Fibroblast of skin of left quadriceps (primary cell): ENCODE measurements around the gene EHD2.
"Not testable (repeated sequence)": the region's sequence is repeated elsewhere in the genome, so short reads cannot be mapped to it uniquely, and the experiment has no call there.

Source experiments
- DNase-seq, 2 experiments: peaks; one replicate each; pipeline ENCODE4 v3.0.0-alpha.2; 2013; ENCODE audit warnings: low read depth in 2 of 2

The EHD2 gene

DNA sequence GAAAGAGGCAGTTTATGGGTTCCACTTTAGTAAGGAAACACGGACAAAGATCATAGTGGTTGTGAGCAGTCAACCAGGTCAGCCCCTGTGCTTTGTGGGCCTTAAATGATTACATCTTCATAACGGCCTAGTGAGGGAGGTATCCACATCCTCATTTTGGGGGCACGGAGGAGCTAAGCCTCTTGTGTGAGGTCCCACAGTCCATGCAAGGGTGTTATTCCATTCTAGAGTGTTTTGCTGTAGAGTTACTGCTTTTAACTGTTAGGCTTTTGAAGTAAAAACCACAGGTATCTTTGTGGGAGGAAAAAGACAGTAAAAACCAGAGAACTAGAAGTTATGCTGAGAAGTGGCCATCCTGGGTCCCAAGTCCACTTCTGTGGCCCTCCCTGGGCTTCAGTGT, 36.1 kb downstream of the EHD2 start:
- no peak for DNase-seq

DNA sequence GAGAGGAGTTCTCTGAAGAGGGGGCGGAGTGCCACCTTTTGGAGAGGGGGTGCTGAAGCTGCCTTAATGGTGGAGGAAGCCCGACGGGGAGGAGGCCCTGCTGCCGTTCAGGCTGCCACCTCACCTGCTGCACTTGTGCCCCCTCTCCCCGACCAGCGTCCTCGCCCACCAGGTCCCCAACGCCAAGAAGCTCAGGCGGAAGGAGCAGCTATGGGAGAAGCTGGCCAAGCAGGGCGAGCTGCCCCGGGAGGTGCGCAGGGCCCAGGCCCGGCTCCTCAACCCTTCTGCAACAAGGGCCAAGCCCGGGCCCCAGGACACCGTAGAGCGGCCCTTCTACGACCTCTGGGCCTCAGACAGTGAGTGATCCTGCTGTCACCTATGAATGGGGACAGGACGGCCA, 37.5 kb downstream of the EHD2 start:
- no peak for DNase-seq

DNA sequence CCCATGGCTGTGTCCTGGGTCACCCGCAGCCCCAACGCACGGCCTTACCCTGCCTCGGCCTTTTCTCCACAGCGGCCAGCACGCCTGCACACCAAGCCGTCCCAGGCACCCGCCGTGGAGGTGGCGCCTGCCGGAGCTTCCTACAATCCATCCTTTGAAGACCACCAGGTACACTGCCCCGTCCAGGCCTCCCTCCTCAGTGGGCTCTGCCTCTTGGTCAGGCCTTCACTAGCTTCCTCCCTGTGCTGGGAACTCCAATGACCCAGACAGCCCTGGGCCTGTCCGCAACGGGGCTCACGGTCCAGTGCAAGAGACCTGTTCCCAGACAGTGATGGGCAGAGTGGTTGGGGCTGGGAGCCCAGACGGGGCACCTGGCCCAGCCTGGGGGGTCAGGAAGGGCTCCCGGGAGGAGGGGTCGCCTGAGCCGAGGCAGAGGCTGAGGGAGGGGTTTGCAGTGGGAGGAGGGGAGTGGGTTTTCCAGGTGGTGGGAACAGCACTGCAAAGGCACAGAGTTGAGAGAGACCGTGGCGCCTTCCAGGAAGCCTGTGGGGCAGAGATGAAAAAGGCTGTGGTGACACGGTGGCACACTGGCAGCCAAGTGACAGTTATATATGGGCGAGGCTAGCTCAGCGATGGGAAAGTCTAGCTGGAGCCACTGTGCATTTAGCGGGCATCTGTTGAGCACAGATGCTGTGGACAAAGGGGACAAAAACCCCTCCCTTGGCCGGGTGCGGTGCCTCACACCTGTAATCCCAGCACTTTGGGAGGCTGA, 39.4 kb downstream of the EHD2 start:
- no peak for DNase-seq

DNA sequence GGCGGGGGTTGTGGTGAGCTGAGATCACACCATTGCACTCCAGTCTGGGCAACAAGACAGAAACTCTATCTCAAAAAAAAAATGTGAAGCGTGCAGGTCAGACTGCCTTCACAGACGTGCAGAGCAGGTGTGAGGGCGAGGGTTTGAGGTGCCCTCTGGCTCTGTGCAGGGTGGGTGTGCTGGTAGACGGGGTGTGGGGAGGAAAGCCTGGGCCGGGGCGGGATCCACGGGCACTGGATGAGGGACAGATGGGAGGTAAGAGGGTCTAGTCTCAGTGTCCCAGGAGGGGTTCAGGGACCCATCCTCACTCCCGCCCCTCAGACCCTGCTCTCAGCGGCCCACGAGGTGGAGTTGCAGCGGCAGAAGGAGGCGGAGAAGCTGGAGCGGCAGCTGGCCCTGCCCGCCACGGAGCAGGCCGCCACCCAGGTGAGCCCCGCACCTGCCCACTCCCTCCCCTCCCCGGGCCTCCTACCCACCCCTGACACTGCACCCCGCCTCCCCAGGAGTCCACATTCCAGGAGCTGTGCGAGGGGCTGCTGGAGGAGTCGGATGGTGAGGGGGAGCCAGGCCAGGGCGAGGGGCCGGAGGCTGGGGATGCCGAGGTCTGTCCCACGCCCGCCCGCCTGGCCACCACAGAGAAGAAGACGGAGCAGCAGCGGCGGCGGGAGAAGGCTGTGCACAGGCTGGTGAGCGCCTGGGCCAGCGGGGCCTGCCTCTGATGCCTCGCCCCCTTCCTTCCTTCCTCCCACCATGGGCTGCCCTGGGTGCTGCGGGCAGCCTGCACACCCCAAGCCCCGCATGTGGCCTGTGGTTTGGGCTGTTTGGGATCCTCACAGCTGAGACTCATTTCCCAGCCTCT, 41.2 kb downstream of the EHD2 start:
- DNase-seq, result no peak

DNA sequence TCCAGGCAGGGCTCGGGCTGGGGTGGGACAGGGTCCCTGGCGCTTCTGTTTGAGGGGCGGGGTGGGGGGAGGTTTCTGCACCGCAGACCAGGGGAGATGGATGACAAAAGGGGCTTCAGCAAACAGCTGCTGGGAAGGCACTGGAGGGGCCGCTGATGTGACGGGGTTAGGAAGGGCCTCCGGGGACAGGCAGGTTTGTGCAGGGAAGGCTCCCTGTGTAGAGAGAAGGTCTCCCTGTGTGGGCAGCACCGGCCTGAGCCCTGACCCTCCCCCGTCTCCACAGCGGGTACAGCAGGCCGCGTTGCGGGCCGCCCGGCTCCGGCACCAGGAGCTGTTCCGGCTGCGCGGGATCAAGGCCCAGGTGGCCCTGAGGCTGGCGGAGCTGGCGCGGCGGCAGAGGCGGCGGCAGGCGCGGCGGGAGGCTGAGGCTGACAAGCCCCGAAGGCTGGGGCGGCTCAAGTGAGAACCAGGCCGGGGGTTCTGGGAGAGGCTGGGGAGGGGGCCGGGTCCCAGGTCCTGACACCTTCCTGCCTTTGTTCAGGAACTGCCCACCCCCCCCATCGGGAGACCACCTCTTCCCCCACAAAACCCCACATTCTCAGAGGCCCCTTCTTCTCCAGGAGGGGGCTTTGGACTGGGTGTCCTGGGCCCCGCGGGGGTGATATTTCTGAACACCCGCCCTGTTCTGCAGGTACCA, 42.0 kb downstream of the EHD2 start:
- DNase-seq, result no peak

DNA sequence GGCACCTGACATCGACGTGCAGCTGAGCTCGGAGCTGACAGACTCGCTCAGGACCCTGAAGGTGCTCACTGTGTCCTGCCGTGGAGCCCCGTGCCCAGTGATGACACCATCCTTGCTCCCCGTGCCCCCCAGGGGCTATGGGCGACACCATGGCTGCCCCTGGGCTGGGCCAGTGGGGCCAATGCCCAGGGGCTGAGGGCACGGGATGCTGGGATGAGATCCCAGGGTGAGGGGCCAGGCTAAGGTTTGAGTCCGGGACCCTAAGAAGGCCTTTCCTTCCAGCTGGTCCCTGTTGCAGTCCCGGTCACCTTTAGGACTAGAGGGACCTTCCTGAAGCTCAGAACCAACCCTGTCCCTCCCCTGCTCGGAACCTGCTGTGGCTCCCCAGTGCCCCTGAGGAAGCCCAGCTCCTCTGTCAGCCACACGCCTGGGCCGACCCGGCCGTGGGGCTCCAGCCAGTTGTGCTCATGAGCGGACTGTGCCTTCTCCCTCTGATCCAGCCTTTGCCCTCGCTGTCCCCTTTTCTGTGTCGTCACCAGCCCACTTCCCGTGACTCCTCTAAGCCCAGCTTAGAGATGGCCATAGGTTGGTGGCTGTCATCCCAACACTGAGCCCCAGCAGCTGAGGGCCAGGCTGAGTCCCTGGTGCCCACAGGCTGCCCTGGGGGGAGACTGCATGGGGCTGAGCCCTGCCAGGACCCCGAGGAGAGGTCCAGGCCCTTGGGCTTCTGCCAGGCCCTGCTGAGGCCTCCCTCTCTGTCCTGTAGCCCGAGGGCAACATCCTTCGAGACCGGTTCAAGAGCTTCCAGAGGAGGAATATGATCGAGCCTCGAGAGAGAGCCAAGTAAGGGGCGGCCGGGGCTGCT, 42.8 kb downstream of the EHD2 start:
- no peak for DNase-seq

DNA sequence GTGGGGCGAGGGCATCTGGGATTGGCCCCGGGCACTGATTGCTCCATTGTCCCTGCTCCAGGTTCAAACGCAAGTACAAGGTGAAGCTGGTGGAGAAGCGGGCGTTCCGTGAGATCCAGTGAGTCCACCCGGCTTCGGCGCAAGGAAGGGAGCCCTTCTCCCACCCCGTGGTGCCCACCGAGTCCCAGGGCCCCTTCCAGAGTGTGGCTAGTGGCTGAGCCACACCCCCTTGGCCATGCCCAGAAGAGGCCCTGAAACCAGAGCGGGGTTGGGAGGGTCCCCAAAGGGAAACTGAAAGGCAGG, 43.4 kb downstream of the EHD2 start:
- DNase-seq, result no peak

DNA sequence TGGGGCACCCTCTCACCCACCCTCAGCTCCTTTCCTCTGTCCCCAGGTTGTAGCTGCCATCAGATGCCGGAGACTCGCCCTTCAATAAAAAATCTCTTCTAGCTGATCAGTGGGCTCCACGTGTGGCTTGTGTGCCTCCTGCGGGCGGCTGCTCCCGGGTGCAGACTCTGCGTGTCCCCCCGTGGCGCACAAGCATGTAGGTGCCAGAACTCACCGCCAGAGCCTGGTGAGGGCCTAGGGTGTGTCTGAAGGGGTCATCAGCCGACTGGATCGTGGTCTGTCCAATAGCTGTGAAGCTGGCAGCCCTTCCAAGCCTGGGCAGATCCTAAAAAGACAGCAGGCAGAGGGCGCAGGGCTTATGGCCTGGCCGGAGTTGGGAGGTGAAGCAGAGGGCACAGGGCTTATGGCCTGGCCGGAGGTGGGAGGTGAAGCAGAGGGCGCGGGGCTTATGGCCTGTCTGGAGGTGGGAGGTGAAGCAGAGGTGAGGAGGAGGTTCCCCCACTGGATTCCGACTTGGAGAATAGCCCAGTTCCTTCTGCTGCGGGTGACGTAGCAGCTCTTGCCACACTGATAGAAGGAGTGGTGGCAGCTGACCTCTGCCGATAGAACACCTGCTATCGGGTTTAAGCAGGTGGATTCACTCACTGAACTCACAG, 43.9 kb downstream of the EHD2 start:
- DNase-seq, result no peak

DNA sequence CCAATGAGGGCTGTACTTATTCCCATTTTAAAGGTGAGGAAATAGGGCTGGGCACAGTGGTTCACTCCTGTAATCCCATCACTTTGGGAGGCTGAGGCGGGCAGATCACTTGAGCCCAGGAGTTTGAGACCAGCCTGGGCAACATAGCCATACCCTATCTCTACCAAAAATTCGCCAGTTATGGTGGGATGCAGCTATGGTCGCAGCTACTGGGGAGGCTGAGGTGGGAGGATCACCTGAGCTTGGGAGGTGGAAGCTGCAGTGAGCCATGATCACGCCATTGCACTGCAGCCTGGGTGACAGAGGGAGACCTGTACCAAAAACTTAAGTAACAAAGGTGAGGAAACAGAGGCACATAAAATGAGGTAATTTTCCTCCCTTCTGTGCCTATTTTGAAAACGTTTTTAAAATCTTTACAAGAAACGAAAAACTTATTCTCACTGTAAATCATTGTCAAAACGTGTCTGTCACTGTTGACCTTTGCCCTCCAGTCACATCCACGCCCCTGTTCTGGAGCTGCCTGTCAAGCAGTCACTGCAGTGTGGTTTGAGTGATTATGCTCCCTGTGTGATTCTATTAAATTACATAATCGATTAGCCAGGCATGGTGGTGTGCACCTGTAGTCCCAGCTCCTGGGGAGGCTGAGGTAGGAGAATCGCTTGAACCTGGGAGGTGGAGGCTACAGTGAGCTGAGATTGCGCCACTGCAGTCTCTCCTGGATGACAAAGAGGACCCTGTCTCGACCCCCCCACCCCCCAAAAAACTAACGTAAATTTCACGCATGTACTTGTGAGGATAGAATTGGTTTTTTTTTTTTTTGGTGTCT, 44.6 kb downstream of the EHD2 start:
- no peak for DNase-seq

DNA sequence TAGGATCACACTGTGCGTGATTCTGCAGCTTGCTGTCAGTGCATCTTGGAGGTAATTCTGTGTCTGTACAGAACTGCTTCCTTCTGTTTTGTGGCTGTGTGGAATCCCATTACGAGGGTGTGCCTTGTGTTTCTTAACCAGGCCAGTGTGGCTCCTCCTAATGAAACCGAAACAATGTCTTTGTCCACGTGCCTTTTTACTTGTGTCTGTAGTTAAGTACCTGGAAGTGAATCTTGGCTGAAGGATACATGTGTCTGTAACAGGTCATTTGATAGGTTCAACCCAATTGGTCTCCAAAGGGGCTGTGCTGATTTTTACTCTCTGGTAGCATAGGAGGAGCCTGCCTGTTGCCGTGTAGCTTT, 45.2 kb downstream of the EHD2 start:
- no peak for DNase-seq

DNA sequence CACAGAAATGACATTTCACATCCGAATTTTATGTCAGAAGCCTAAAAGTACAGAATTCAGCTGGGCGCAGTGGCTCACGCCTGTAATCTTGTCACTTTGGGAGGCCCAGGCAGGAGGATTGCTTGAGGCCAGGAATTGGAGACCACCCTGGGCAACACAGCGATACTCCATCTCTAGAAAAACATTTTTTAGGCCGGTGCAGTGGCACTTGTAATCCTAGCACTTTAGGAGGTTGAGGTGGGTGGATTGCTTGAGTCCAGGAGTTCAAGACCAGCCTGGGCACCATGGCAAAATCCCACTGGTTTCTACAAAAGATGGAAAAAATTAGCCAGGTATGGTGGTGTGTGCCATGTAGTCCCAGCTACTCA, 47.4 kb downstream of the EHD2 start:
- no peak for DNase-seq

DNA sequence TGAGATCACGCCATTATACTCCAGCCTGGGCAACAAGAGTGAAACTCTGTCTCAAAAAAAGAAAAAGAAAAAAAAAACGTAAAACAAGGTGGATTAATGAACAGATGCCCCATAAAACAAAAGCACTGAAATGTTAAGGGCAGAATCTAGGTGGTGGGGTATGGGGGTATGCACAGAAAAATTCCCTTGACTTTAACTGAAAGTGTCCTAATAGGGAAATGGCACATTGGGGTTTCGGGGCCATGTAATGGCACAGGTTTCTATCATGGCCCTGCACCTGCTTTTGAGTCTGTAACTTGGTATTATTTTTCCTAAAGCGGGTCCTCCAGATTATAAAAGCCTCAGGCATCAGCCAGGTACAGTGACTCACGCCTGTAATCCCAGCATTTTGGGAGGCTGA, 48.3 kb downstream of the EHD2 start:
- DNase-seq, result no peak

DNA sequence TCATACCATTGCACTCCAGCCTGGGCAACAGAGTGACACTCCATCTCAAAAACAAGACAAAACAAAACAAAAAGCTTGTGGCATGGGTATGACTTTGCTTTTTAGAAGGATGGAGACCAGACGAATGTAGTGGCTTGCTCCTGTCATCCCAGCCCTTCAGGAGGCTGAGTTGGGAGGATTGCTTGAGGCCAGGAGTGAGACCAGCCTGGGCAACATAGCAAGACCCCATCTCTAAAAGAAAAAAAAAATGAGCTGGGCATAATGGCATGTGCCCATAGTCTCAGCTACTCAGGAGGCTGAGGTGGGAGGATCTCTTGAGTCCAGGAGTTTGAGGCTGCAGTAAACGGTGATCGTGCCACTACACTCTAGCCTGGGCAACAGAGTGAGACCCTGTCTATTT, 48.9 kb downstream of the EHD2 start:
- no peak for DNase-seq

DNA sequence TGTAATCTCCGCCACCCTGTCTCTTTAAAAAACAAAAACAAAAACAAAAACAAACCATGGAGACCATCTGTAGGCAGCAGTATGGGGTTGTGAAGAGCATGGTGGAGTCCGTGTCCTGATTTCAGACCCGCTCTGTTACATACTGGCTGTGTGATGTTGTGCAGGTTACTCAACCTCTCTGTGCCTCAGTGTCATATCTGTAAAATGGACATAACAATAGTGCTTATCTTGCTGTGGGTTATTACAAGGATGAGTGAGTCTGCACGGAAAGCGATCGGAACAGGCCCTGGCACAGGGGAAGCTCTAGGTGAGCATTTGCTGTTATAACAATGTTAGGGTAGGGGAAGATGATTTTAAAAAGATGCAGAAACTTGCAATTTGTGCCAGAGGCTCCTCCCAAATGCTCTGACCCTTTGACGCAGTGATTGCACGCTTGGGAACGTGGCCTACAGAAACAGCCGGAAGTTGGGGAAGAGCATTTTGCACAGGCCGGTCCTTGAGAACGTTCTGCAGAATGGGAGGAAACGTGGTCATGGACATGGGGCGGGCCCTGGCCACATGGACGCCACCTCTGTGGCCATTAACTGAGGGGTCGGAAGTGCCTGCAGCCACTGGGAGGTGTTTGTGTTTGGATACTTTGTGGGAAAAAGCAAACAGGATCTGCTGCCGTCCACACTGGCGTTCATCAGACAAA, 49.5 kb downstream of the EHD2 start:
- DNase-seq, result no peak

DNA sequence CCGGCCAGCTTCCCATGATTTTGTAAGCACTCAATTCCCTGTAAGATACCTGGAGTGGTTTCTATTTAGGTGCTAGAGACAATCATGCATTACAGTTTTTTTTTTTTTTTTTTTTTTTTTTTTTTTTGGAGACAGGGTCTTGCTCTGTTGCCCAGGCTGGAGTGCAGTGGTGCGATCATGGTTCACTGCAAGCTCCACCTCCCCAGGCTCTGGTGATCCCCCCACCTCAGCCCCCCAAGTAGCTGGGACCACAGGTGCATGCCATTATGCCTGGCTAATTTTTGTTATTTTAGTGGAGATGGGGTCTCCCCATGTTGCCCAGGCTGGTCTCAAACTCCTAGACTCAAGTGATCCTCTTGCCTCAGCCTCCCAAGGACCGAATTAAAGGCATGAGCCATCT, 51.5 kb downstream of the EHD2 start:
- not testable (repeated sequence) for DNase-seq

DNA sequence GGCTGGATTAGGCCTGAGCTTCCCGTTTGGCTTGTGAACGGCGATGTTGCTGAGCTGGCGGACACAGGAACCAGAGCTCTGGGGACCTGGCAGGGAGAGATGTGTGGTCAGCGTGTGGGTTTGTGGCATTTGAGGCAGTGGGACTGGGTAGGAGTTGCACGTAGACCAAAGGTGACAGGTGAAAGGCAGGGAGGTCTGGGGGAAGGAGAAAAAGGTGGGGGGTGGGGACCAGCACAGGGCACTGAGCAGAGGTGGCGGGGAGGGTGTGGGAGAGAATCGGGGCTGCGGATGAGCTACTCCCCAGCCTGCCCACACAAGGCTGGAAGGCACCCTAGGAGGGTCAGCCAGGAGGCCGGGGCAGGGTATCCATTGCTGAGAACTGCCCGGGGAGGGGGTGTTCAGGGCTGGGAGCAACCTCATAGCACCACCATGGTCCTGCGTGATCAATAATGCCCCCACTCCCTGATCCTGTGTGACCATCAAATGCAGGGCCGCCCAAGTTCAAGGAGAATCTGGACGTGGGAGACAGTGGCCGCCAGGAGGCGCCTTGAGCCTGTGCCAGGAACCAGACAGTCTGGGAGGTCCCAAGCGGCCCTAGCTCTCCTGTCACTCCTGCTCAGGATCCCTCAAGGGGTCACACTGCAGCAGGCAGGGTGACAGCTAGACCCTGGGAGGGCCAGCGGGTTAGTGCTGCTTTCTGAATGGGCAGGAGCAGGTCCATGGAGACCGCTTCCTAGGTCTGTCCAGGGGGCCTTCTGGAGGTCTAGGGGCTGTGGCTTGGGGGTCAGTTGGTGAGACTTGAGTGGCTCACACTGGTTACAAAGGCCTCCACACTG, 52.5 kb downstream of the EHD2 start:
- no peak for DNase-seq

DNA sequence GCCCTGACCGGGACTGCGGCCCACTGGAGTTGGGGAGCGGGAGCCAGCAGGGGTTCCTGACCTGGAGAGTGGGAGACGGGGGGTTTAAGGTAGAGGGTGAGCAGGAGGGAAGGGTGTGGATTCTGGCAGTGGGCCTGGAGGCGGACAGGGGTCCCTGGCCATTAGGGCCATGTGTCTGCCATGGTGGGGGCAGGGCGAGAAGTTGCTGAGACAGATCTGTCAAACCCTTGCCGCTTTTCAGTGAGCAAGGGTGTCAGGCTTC, 53.1 kb downstream of the EHD2 start:
- no peak for DNase-seq

DNA sequence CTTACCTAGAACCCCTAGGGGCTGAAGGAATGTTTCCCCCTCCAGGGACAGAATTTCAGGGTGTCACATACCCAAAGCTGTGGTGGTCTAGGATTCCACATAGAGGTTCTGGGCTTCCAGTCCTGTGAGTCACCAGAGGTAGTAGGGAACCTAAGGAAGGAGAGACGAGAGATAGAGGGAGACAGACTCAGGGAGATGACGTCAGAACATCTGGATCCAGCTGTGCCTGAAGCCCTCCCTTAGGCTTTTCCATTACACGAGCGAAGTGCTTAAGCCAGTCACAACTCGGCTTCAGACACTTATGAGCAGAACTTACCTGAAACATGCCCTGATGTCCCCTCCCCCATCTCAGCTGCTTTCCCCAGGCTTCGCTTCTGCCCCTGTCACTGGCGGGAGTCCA, 53.4 kb downstream of the EHD2 start:
- DNase-seq, result no peak

DNA sequence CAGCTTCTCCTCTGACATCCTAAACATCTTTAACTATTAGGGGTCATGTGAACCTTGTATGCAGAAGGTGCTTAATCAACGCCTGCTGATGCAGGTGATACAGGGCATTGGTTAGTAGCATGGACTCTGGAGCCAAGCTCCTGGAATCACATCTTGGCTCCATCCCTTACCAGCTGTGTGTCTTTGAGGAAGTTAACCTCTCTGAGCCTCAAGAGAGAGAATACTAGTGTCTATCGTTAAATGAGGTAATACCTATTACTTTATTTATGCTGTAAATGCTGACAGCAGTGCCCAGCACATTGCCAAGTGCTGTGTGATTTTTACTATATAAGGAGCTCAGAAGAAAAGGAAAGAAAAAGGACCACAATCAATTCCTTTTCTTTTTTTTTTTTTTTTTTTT, 54.1 kb downstream of the EHD2 start:
- DNase-seq, result no peak
